HG03064 (cell line): ENCODE results near the gene ELANE.
"Not testable (repeated sequence)": the region's sequence is repeated elsewhere in the genome, so short reads cannot be mapped to it uniquely, and the experiment has no call there.

Experiments
- ATAC-seq: cut with Tn5 transposase; IDR thresholded peaks from one replicate; pipeline ENCODE4 v1.9.1; 2021; ENCODE audit warnings: low read depth; ENCODE audit not compliant: unreplicated experiment

The ELANE gene

GRCh38 chr19:891421-892200 lies 39.5 kb downstream of the ELANE start:
- ATAC-seq = not testable (repeated sequence)

GRCh38 chr19:892243-892893 lies 40.3 kb downstream of the ELANE start:
- ATAC-seq = no peak

- ATAC-seq = peak; percentile 76
These were observed 41.0 kb downstream of the ELANE start, which contains the start of the genes MED16 and RNU6-9 for GRCh38 chr19:892894-893689. Gene MED16, minus strand, starts transcription at chr19:893187. Its CDS starts 2,056 bp downstream, at chr19:891131. Gene RNU6-9, plus strand, starts transcription at chr19:893484.

GRCh38 chr19:896434-896833 lies 44.3 kb downstream of the ELANE start:
- ATAC-seq = no peak

- ATAC-seq = no peak
These were observed 44.9 kb downstream of the ELANE start for GRCh38 chr19:896999-897398.

- ATAC-seq = no peak
These were observed 45.4 kb downstream of the ELANE start for GRCh38 chr19:897442-898039.

GRCh38 chr19:898663-899062 lies 46.6 kb downstream of the ELANE start:
- no peak for ATAC-seq

- no peak for ATAC-seq
These were observed 47.4 kb downstream of the ELANE start for GRCh38 chr19:899336-900042.

GRCh38 chr19:900043-900301 lies 47.9 kb downstream of the ELANE start:
- no peak for ATAC-seq

- no peak for ATAC-seq
These were observed 48.4 kb downstream of the ELANE start for GRCh38 chr19:900302-901111.

GRCh38 chr19:901216-902092 lies 49.4 kb downstream of the ELANE start:
- ATAC-seq = no peak

- ATAC-seq = no peak
These were observed 49.9 kb downstream of the ELANE start for GRCh38 chr19:902093-902370.

- no peak for ATAC-seq
These were observed 50.5 kb downstream of the ELANE start for GRCh38 chr19:902446-903226.

GRCh38 chr19:903266-903797 lies 51.2 kb downstream of the ELANE start:
- no peak for ATAC-seq

- ATAC-seq = no peak
These were observed 52.4 kb downstream of the ELANE start for GRCh38 chr19:904545-904944.
